Activated naive CD8-positive, alpha-beta T cell treated with anti-CD3 and anti-CD28 coated beads, Interleukin-2, amount 50 U/mL, for 24 hours (primary cell): ENCODE results near the gene PEAK1.
"Not testable (repeated sequence)": the region's sequence is repeated elsewhere in the genome, so short reads cannot be mapped to it uniquely, and the experiment has no call there.

ENCODE experiments used
- ATAC-seq: fragments of 150-1000 bp; cut with Tn5 transposase; one replicate; pipeline ENCODE4 v1.10.0; 2021
- DNase-seq: peaks from one replicate; pipeline ENCODE4 v3.0.0; 2021
- H3K27ac Mint-ChIP-seq: one replicate; pipeline ENCODE4 v1.8.0; 2021; ENCODE audit warnings: mild to moderate bottlenecking, mixed read lengths
- H3K27me3 Mint-ChIP-seq: one replicate; pipeline ENCODE4 v1.8.0; 2021; ENCODE audit warnings: mixed read lengths
- H3K36me3 Mint-ChIP-seq: one replicate; pipeline ENCODE4 v1.8.0; 2021; ENCODE audit warnings: low read depth, mixed read lengths
- H3K4me1 Mint-ChIP-seq: one replicate; pipeline ENCODE4 v1.8.0; 2021; ENCODE audit warnings: mixed read lengths
- H3K4me3 Mint-ChIP-seq: one replicate; pipeline ENCODE4 v1.8.0; 2021; ENCODE audit warnings: mild to moderate bottlenecking, moderate library complexity, mixed read lengths
- H3K9me3 Mint-ChIP-seq: one replicate; pipeline ENCODE4 v1.8.0; 2021; ENCODE audit warnings: mixed read lengths

Gene PEAK1

DNA sequence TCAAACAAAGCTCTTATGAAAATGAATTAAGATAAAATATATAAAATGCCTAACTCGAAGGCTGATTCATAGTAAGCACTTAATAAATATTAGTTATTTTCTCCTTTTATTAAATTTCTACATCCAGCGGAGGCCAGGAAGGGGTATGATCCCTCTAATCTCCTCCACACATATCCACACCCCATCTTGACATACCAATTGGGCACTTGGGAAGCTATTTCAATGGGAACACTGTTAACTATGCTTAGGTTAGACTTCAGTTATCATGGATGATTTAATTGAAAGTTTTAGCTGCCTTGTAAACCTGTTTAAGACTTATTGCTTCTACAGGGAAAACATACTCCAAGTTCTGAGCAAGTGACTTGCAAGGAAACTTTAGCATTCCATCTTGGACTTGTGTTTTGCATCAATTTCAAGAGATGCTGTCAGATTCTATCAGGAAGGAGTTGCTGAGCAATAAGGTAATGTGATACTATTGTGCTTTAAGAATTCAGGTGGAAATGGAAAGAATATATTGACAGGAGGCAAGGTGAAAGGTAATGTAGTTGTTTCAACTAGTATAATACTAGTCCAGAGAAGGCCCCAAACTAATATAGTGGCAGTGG, 228.6 kb downstream of the PEAK1 start:
- DNase-seq (no peak), ATAC-seq (no peak)
- H3K27me3 Mint-ChIP-seq = no peaks in the 10 kb centered on the region
- no peak overlapping the region for H3K4me3 Mint-ChIP-seq
- no peaks in the 10 kb centered on the region for H3K9me3 Mint-ChIP-seq
- peaks cover 47% of the 10 kb centered on the region for H3K4me1 Mint-ChIP-seq
- no peak overlapping the region for H3K27ac Mint-ChIP-seq
- no peaks in the 10 kb centered on the region for H3K36me3 Mint-ChIP-seq

DNA sequence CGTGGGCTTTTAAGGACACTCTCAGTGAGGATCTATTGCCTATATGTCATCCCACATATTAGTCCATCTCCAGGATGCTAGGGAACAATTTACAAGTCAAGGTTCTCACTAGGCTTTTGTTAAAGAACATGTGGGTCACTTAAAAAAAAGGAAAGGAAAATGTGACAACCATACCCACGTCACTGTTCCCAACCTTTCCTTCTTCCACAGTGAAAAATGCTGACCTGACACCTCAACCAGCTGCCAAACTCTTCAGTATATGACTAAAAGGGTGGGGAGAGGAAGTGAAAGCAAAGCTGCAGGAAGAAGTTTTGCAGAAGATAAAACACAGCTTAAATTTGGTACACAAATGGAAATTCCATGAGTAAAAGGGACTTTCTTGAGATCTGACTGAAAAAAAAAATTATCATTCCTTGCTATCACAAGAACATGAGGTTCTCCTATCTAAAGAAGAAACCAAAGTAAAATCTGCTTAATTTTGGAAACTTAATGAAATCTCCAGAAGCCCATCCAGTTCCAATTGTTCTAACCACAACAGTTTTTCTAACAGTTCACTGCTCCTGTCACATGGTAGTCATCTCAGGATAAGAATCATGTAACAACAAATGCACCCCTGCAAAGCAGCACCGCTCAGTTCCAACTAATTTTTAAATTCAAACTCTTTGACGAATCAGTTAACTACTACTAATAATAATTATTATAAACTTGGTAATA, 232.0 kb downstream of the PEAK1 start:
- H3K36me3 Mint-ChIP-seq = no peaks in the 10 kb centered on the region
- ATAC-seq = peak; percentile 86
- peak overlapping the region; percentile 64 for H3K4me3 Mint-ChIP-seq
- H3K9me3 Mint-ChIP-seq = no peaks in the 10 kb centered on the region
- peak overlapping the region; percentile 94 for H3K27ac Mint-ChIP-seq
- peak; percentile 33 for DNase-seq
- peaks cover 66% of the 10 kb centered on the region for H3K4me1 Mint-ChIP-seq
- H3K27me3 Mint-ChIP-seq = no peaks in the 10 kb centered on the region

DNA sequence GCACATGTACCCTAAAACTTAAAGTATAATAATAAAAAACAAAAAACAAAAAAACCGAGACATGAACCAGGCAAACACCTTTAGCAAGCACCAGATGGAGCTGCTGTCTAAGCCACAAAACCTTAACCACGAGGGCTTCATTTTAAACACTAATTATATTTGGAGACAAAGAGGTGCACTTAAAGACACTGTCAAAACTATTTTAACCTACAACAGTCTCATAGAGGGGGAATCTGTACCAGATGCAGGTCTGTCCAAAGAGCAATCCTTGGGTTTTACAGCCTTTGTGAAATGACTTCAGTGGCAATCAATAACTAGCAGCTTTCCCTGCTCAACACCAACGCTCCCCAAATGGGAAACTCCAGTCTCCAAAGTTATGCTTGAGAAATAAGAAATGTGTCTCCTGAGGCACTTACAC, 233.3 kb downstream of the PEAK1 start:
- Mint-ChIP-seq H3K27ac (peak overlapping the region; percentile 94), H3K4me3 (no peak overlapping the region), H3K9me3 (no peaks in the 10 kb centered on the region), H3K27me3 (no peaks in the 10 kb centered on the region), H3K4me1 (peaks cover 78% of the 10 kb centered on the region), H3K36me3 (no peaks in the 10 kb centered on the region)
- ATAC-seq (no peak), DNase-seq (no peak)

DNA sequence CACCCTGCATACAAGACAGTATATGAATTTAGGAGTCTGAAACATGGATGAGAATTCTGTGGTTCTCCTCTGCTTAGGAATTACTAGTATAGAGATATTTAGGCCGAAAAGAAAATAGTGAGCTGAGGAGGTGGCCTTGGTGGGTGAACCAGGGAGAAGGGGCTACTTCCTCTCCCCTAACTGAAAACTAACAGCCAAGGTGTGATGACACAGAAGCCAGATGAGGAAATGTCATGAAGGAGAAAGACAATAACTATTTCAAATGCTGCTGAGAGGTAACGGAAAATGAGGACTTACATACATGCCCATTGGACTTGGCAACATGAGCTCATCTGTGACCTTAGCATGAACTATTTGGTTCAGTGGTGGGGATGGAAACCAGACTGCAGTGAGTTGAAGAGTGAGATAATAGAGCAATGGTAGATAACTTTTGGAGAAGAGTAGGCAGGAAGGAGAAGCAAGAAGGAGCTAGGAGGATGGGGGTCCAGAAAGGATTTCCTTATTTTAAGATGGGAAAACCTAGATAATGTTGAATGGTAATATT, 234.6 kb downstream of the PEAK1 start:
- no peak for DNase-seq
- peak; percentile 48 for ATAC-seq
- Mint-ChIP-seq H3K27me3 (no peaks in the 10 kb centered on the region), H3K27ac (peak overlapping the region; percentile 79), H3K4me1 (peaks cover 86% of the 10 kb centered on the region), H3K9me3 (no peaks in the 10 kb centered on the region), H3K36me3 (peaks cover 5% of the 10 kb centered on the region), H3K4me3 (peak overlapping the region; percentile 13)

DNA sequence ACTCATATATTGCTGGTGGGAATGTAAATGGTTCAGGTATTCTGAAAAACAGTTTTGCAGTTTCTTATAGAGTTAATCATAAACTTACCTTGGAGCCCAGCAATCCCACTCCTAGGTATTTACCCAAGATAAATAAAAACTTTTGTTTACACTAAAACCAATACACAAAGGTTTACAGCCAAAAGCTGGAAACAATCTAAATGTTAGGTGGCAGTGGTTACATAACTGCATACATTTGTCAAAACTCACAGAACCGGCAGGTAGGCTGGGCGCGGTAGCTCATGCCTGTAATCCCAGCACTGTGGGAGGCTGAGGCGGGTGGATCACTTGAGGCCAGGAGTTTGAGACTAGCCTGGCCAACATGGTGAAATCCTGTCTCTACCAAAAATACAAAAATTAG, 235.6 kb downstream of the PEAK1 start:
- H3K9me3 Mint-ChIP-seq, H3K27me3 Mint-ChIP-seq, DNase-seq, ATAC-seq, H3K4me3 Mint-ChIP-seq, H3K36me3 Mint-ChIP-seq: not testable (repeated sequence)
- H3K4me1 Mint-ChIP-seq = peaks cover 86% of the 10 kb centered on the region
- peak overlapping the region; percentile 79 for H3K27ac Mint-ChIP-seq

DNA sequence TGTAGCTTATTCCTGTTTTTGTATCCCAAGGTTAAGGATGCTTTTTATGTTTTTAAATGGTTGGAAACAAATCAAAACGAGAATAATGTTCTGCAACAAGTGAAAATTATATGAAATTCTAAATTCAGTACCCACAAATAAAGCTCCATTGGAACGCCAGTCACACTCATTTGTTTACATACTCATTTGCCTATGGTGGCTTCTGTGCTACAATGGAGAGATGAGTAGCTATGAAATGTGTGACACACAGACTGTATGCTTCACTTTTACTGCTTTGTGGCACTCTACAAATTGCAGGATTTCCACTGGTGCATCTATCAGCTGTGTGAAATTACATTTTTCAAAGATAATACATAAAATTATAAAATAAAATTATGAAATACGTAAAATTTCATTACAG, 236.8 kb downstream of the PEAK1 start:
- Mint-ChIP-seq H3K9me3 (no peaks in the 10 kb centered on the region), H3K27ac (no peak overlapping the region), H3K4me3 (no peak overlapping the region), H3K27me3 (no peaks in the 10 kb centered on the region), H3K4me1 (peaks cover 86% of the 10 kb centered on the region), H3K36me3 (peaks cover 14% of the 10 kb centered on the region)
- ATAC-seq = no peak
- DNase-seq = no peak

DNA sequence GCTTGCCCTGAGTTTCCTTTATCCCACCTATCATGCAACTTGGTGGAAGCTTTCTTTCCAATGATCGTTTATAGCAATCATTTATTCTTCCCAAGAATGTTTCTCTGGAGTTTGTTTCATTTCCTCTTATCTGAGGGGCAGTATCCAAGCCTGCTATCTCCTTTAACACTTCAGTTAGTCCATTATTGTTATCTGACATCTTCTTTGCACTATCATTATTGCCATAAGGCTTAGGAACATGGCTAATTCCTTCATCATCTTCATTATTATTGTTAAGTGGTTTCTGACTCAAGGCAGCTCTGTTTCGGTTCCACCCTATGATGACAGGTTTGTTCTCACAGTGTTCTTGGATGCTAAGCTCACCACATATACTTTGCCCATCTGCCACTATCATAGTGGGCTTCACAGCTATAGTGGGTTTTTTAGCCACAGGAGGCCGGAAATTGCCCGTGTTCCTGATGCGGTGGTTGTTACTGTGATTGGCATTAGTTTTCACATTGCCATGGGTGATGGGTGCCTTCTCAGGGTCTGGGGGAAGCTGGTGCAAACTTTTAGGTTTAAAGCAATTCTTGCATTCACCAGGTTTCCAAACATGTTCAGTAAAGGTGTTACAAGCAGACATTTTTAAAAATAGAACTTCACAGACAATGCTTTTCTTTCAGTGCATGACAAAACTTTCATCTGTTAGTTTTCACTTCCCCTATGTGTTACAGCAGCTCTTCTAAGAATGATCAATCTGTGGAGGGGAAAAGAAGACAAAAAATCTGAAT, 238.4 kb downstream of the PEAK1 start:
- Mint-ChIP-seq H3K4me3 (no peak overlapping the region), H3K4me1 (peaks cover 72% of the 10 kb centered on the region), H3K36me3 (peaks cover 14% of the 10 kb centered on the region), H3K27ac (peak overlapping the region; percentile 74), H3K9me3 (no peaks in the 10 kb centered on the region), H3K27me3 (no peaks in the 10 kb centered on the region)
- DNase-seq (peak; percentile 29), ATAC-seq (peak; percentile 68)

DNA sequence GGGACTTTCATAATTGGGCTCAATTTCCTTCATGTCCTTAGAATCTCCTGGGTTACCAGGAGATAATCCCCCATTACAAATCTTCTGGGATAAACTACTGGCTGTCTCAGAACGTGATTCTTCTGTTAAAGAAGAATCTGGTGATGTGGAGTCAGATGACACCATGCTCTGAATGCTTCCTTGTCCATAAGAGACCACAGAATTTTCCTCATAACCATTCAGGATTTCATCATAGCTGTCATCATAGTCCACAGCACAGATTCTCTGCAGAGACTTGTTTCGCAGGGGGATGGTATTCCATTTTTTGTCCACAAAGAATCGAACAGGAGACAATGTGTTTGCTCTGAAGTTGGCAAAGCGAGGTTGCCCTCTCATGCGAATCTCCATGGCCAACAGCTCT, 239.1 kb downstream of the PEAK1 start:
- no peak for ATAC-seq
- H3K27ac Mint-ChIP-seq = peak overlapping the region; percentile 74
- no peaks in the 10 kb centered on the region for H3K9me3 Mint-ChIP-seq
- H3K4me1 Mint-ChIP-seq = peaks cover 65% of the 10 kb centered on the region
- peaks cover 14% of the 10 kb centered on the region for H3K36me3 Mint-ChIP-seq
- no peak for DNase-seq
- no peak overlapping the region for H3K4me3 Mint-ChIP-seq
- H3K27me3 Mint-ChIP-seq = no peaks in the 10 kb centered on the region

DNA sequence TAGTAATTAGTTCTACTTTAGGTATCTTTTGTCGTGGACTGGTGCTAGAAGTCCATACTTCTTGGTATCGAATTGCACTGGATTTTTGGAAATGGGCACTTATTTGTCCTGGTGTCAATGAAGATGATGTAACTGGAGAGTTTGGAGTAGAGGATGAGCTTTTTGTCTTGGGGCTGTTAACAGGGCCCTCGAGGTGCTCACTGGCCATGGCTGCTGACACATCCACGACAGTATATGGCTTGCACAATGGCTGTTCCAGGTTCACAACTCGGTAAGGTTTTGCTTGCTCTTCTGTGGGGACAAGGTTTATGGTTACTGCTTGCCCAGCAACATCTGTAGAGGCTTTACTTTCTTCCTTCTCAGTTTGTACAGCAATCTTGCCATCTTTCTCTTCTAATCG, 239.6 kb downstream of the PEAK1 start:
- no peaks in the 10 kb centered on the region for H3K9me3 Mint-ChIP-seq
- no peak for DNase-seq

DNA sequence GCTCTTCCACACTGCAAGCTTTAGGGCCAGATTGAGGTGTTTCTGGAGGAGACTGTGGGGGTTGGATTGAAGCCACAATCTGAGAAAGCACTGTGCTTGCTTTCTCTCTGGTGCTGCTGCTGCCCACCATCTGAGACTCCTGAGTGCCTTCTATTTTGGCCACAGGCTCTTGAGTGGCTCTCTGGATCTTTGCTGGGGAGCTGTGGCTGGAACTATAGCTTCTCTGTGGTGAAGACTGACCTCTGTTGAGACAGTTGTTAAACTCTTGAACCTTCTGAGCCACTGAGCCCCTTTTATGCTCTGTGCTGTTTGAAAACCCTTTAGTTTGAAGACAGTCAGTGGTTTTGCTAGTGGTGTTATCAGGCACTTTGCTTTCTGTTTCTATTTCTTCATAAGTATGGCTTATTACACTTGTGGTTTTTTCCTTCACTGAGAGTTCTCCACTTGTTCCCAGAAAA, 240.3 kb downstream of the PEAK1 start:
- DNase-seq (no peak), ATAC-seq (peak; percentile 69)
- H3K36me3 Mint-ChIP-seq = peaks cover 14% of the 10 kb centered on the region
- peak overlapping the region; percentile 77 for H3K27ac Mint-ChIP-seq
- H3K4me3 Mint-ChIP-seq = peak overlapping the region; percentile 5
- H3K27me3 Mint-ChIP-seq = no peaks in the 10 kb centered on the region
- peaks cover 53% of the 10 kb centered on the region for H3K4me1 Mint-ChIP-seq
- no peaks in the 10 kb centered on the region for H3K9me3 Mint-ChIP-seq

More for the DNA sequence above, 239.6 kb downstream of the PEAK1 start:
- Mint-ChIP-seq H3K4me3 (no peak overlapping the region), H3K27me3 (no peaks in the 10 kb centered on the region), H3K36me3 (peaks cover 14% of the 10 kb centered on the region), H3K27ac (peak overlapping the region; percentile 77), H3K4me1 (peaks cover 60% of the 10 kb centered on the region)
- no peak for ATAC-seq

DNA sequence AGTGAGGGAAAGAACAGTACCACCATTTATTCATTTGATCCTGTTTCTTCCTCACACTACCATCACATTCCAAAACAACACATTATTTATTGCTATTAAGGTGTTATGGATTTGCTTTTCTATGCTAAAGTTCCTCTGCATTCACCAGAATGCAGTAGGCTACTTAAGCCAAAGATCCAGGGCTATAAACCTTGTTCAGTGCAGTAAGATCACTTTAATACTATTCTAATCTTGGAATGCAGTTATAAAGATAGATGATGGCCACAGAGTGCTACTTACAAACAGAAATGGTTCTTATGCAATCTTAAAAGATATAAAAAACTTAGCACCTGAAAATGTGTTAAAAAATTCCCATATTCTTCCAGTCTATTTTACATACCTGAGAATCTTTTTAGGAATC, 241.5 kb downstream of the PEAK1 start:
- Mint-ChIP-seq H3K4me3 (no peak overlapping the region), H3K9me3 (no peaks in the 10 kb centered on the region), H3K4me1 (peaks cover 51% of the 10 kb centered on the region), H3K27ac (no peak overlapping the region), H3K27me3 (no peaks in the 10 kb centered on the region), H3K36me3 (peaks cover 14% of the 10 kb centered on the region)
- DNase-seq (no peak), ATAC-seq (no peak)

DNA sequence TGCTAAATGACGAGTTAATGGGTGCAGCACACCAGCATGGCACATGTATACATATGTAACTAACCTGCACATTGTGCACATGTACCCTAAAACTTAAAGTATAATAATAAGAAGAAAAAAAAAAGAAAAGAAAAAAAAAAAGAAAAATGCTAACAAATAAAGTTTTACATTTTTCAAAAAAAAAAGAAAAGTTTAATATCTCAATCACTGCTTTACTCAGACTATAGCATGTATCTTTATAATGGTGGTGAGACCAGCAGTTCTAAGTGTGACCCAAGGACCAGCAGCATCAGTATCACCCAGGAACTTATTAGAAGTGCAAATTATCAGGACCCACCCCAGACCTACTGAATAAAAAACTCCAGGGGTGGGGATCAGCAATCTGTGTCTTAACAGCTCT, 243.8 kb downstream of the PEAK1 start:
- Mint-ChIP-seq H3K36me3 (peaks cover 11% of the 10 kb centered on the region), H3K4me1 (peaks cover 32% of the 10 kb centered on the region)
- H3K4me3 Mint-ChIP-seq, H3K27ac Mint-ChIP-seq, H3K9me3 Mint-ChIP-seq, H3K27me3 Mint-ChIP-seq, ATAC-seq, DNase-seq: not testable (repeated sequence)

DNA sequence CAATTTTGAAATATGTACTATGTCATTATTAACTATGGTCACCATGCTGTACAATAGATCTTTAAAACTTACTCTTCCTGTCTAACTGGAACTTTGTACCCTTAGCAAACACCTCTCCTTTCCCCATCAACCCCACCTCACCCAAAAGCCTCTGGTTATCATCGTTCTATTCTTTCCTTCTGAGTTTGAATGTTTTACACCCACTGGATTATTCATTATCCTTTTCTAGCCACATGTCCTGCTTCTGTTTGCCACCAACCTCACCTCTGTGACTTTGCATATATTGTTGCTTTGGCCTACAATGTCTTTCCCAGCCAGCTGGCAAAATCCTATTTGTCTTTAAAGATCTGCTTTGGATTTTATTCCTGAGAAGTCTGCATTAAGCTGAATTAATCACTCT, 246.4 kb downstream of the PEAK1 start:
- H3K4me3 Mint-ChIP-seq = no peak overlapping the region
- no peak for ATAC-seq
- no peak overlapping the region for H3K27ac Mint-ChIP-seq
- no peaks in the 10 kb centered on the region for H3K36me3 Mint-ChIP-seq
- H3K27me3 Mint-ChIP-seq = no peaks in the 10 kb centered on the region
- peaks cover 5% of the 10 kb centered on the region for H3K9me3 Mint-ChIP-seq
- DNase-seq = no peak
- peaks cover 6% of the 10 kb centered on the region for H3K4me1 Mint-ChIP-seq

DNA sequence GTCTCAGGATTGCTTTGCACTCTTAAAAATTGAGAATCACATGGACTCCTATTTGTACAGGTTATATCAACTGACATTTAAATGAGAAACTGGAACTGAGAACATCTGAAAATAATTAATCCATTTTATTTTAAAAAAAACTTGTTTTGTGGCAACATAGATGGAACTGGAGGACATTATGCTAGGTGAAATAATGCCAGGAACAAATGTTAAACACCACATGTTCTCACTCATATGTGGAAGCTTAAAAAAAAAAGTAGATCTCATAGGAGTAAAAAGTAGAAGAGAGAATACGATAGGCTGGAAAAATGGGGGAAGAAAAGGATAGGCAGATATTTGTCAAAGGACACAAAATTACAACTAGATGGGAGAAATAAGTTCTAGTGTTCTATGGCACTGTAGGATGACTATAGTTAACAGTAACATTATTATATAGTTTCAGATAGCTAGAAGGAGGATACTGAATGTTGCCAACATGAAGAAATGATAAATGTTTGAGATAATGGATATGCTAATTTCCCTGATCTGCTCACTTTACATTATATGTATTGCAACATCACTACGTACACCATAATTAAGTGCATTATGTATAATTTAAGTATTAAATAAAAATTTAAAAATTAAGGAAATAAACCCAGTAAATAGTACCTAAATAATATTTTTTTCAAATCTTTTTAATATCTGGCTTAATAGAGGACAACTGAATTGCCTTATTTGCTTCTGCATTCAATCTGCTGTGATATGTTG, 248.5 kb downstream of the PEAK1 start:
- ATAC-seq (no peak), DNase-seq (no peak)
- Mint-ChIP-seq H3K36me3 (no peaks in the 10 kb centered on the region), H3K4me3 (no peak overlapping the region), H3K27ac (no peak overlapping the region), H3K9me3 (peaks cover 5% of the 10 kb centered on the region), H3K4me1 (peaks cover 2% of the 10 kb centered on the region), H3K27me3 (no peaks in the 10 kb centered on the region)
